ENCODE data around the gene SPDYA.

- TF ChIP-seq TAF1 (IDR thresholded peaks at IDR 0.05; ENCODE audit: low read depth) = no peak
- TF ChIP-seq CTCF (IDR thresholded peaks at IDR 0.05; ENCODE audit: poor library complexity, severe bottlenecking) = no peak
- TF ChIP-seq POLR2AphosphoS5 (IDR thresholded peaks at IDR 0.05) = peak; percentile 52
- no peak for TF ChIP-seq RAD21 (conservative IDR thresholded peaks at IDR 0.05)
Observed at GRCh38 chr2:28810384-28811285, at the start of gene SPDYA.

All from neural cell (in vitro differentiated cells).